Measurements from ENCODE around the gene PROC. TPM values are rescaled to one million over a fixed set of nuclear protein-coding genes. Genes with fewer than 3 reads are reported as not detected.

The PROC gene
- total and polyA plus RNA-seq, 10 donors: 0.16 to 0.52 (median 0.21) TPM; not detected in 7

GRCh38 chr2:127437781-127438726 is 19.8 kb downstream of the PROC start:
- no peak overlapping the region for H3K27ac ChIP-seq
- TF ChIP-seq POLR2A (IDR thresholded peaks at IDR 0.05) (no peak), POLR2AphosphoS5 (IDR thresholded peaks at IDR 0.05) (no peak)
- TF ChIP-seq, protein P1, sequence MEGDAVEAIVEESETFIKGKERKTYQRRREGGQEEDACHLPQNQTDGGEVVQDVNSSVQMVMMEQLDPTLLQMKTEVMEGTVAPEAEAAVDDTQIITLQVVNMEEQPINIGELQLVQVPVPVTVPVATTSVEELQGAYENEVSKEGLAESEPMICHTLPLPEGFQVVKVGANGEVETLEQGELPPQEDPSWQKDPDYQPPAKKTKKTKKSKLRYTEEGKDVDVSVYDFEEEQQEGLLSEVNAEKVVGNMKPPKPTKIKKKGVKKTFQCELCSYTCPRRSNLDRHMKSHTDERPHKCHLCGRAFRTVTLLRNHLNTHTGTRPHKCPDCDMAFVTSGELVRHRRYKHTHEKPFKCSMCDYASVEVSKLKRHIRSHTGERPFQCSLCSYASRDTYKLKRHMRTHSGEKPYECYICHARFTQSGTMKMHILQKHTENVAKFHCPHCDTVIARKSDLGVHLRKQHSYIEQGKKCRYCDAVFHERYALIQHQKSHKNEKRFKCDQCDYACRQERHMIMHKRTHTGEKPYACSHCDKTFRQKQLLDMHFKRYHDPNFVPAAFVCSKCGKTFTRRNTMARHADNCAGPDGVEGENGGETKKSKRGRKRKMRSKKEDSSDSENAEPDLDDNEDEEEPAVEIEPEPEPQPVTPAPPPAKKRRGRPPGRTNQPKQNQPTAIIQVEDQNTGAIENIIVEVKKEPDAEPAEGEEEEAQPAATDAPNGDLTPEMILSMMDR (IDR thresholded peaks at IDR 0.05 in 8 of 11, conservative IDR thresholded peaks at IDR 0.05 in 3 of 11): no peak
- no peaks in the 10 kb centered on the region for H3K36me3 ChIP-seq
- intact Hi-C loops (cut with DNase I; ENCODE audit: low total_unique reads): no loop called here
- peaks cover 0 to 29% (median 21%) of the 10 kb centered on the region in 8 donors for H3K9me3 ChIP-seq
- 78 to 91% (median 84%) methylated on average over 13 of the region's 13 CpGs for WGBS, 5 donors
- H3K4me1 ChIP-seq: no peaks in the 10 kb centered on the region
- no peak overlapping the region for H3K4me3 ChIP-seq
- DNase-seq: no peak
- no peaks in the 10 kb centered on the region for H3K27me3 ChIP-seq (replicated peaks in 1 of 7)

GRCh38 chr2:127439343-127439742 is 21.1 kb downstream of the PROC start:
- H3K27me3 ChIP-seq (replicated peaks in 1 of 7): no peaks in the 10 kb centered on the region
- H3K9me3 ChIP-seq: peaks cover 0 to 32% (median 23%) of the 10 kb centered on the region in 8 donors
- TF ChIP-seq, protein P1 (IDR thresholded peaks at IDR 0.05 in 8 of 11, conservative IDR thresholded peaks at IDR 0.05 in 3 of 11): no peak
- no peak for TF ChIP-seq POLR2A (IDR thresholded peaks at IDR 0.05)
- no peak for TF ChIP-seq POLR2AphosphoS5 (IDR thresholded peaks at IDR 0.05)
- WGBS, 5 donors: 65 to 91% (median 81%) methylated on average over 4 to 5 of the region's 5 CpGs
- intact Hi-C loops (cut with DNase I; ENCODE audit: low total_unique reads): no loop called here
- no peaks in the 10 kb centered on the region for H3K36me3 ChIP-seq
- DNase-seq: no peak
- H3K4me3 ChIP-seq: no peak overlapping the region
- no peak overlapping the region for H3K27ac ChIP-seq
- no peaks in the 10 kb centered on the region for H3K4me1 ChIP-seq

DNA sequence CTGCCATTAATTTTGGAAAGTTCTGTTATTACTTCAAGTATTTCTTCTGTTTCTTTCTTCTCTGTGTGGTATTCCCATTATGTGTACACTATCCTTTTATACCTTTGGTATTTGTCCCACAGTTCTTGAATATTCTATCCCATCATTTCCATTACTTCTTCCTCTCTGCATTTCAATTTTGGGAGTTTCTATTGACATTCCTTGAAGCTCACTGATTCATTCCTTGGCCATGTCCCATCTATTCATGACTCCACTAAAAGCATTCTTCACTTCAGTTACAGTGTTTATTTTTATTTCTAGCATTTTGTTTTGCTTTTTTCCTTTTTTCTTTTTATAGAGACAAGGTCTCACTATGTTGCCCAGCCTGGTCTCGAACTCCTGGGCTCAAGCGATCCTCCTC is 30.3 kb downstream of the PROC start:
- H3K9me3 ChIP-seq: peaks cover 0 to 17% (median 11%) of the 10 kb centered on the region in 8 donors
- intact Hi-C loops (cut with DNase I; ENCODE audit: low total_unique reads): no loop called here
- peaks cover 0 to 11% (median 0%) of the 10 kb centered on the region in 6 donors for H3K36me3 ChIP-seq
- H3K27me3 ChIP-seq (replicated peaks in 1 of 7): no peaks in the 10 kb centered on the region
- no peak overlapping the region for H3K4me3 ChIP-seq
- 90 to 99% (median 98%) methylated on average over 2 of the region's 2 CpGs for WGBS, 5 donors
- no peaks in the 10 kb centered on the region for H3K4me1 ChIP-seq
- no peak overlapping the region for H3K27ac ChIP-seq
- no peak for DNase-seq
- TF ChIP-seq POLR2A (IDR thresholded peaks at IDR 0.05) (no peak), POLR2AphosphoS5 (IDR thresholded peaks at IDR 0.05) (no peak)
- TF ChIP-seq, protein P1 (IDR thresholded peaks at IDR 0.05 in 8 of 11, conservative IDR thresholded peaks at IDR 0.05 in 3 of 11): no peak

DNA sequence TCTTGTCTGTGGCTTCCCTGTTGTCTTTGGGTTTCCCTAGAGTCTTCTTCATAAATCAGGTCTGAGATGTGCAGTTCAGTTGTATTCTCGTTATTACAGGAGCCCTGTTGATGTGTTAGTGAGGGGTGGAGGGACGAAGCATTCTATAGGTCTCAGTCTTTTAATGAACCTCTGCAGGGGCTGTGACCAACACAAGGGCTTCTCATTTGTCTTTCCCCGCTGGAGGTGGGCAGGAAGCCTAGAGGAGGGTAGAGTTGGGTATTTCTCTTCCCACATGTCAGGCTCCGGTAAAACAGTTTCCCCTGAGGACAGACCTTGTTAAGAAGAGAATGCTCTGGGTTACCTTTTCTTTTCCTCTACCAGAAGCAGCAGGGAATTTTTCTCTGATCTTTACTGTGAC is 31.2 kb downstream of the PROC start:
- Histone ChIP-seq H3K4me1 (no peaks in the 10 kb centered on the region), H3K9me3 (peaks cover 0 to 8% (median 8%) of the 10 kb centered on the region in 8 donors), H3K4me3 (no peak overlapping the region), H3K27me3 (replicated peaks in 1 of 7) (no peaks in the 10 kb centered on the region), H3K27ac (no peak overlapping the region), H3K36me3 (peaks cover 0 to 17% (median 0%) of the 10 kb centered on the region in 6 donors)
- no peak for DNase-seq
- 88 to 97% (median 93%) methylated on average over 4 of the region's 4 CpGs for WGBS, 5 donors
- intact Hi-C loops (cut with DNase I; ENCODE audit: low total_unique reads): no loop called here
- TF ChIP-seq POLR2A (IDR thresholded peaks at IDR 0.05) (no peak), POLR2AphosphoS5 (IDR thresholded peaks at IDR 0.05) (no peak)
- TF ChIP-seq, protein P1 (IDR thresholded peaks at IDR 0.05 in 8 of 11, conservative IDR thresholded peaks at IDR 0.05 in 3 of 11): no peak

Measured in spleen (tissue), 11 donors.